PFSK-1 (cell line): Measurements from ENCODE around the gene STAT3.

ENCODE experiments used
- FOXP2 ChIP-seq: optimal IDR thresholded peaks from 2 replicates; pipeline ENCODE3; 2011; ENCODE audit warnings: borderline replicate concordance, control low read depth, inconsistent platforms; ENCODE audit not compliant: insufficient read depth; ENCODE audit errors: extremely low read length, extremely low read depth
- POLR2AphosphoS5 ChIP-seq: IDR thresholded peaks from 2 replicates; pipeline ENCODE4 v1.6.1; 2012; ENCODE audit warnings: low read depth, mild to moderate bottlenecking, control low read depth, low read length, moderate library complexity
- REST ChIP-seq, 2 experiments: IDR thresholded peaks; 2 replicates each; pipeline versions ENCODE4 v1.6.1 to v1.8.0; 2011 to 2012; ENCODE audit warnings: low read depth in 2 of 2, low read length in 2 of 2, control low read depth in 1 of 2, inconsistent platforms in 1 of 2, mild to moderate bottlenecking in 1 of 2, moderate library complexity in 1 of 2; ENCODE audit not compliant: insufficient read depth in 1 of 2
- SIN3A ChIP-seq: IDR thresholded peaks from 2 replicates; pipeline ENCODE4 v1.6.1; 2012; ENCODE audit warnings: mild to moderate bottlenecking, low read length, moderate library complexity, borderline replicate concordance; ENCODE audit not compliant: insufficient read depth
- TAF1 ChIP-seq: IDR thresholded peaks from 2 replicates; pipeline ENCODE4 v1.6.1; 2012; ENCODE audit warnings: low read length, control low read depth, borderline replicate concordance; ENCODE audit not compliant: insufficient read depth

STAT3 gene

DNA sequence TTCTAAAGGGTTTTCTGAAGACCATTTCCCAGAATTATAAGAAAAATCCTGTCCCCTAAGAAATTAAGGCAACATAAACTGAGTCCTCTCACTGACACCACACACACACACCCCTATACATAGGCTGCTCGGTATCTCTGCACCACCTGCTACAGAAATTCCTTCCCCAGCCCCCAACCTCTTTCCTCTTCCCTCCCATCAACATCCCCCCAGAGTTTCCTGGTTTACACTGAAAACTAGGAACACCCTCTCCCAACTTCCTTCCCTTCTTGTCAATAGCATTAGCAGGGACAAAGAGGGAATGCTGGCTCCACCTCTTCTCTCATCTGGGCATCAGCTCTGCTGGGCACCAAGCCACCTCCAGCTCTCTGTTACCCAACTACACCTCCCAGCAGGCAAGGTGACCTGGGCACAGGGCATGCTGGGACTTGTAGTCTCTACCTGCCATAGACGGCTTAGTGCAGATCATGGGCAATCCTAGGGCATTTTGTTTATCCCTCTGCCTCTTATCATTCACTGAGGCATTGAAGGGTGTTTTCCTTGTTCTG lies 19.1 kb upstream of the STAT3 start:
- TF ChIP-seq REST (IDR thresholded peaks at IDR 0.05; ENCODE audit: insufficient read depth in 1 of 2, low read depth in 2 of 2, low read length in 2 of 2) (0 out of 4 replicates have a peak, but pooled peaks of 1 of the 2 experiments have one; percentile 12), SIN3A (no peak), FOXP2 (peak; percentile 17)

DNA sequence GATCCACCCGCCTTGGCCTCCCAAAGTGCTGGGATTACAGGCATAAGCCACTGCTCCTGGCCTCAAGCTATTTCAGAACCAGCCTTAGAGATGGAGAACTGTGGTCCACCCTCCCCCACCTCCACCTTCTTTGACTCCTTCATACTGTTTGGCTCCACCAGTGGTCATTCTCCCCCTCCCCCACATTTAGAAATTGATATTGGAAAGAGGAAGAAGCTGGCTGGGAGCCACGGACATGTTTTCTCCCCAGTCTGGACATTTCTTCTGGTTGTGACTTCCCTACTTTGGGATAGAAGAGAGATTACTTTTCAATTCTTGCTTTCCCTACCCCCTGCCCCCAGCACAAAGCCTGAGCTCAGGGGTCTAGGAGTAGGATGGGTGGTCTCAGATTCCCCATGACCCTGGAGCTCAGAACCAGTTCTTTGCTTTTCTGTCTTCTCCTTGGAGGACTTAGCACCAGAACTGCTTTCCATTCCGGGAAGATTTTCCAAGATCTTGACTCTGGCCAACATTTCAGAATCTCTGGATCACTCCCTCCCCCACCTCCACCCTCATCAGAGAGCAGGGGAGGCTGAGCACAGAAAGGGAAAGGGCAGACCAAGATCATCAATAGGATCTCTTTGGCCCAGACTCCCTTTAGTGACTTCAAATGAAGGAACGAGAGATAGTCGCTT lies 18.5 kb upstream of the STAT3 start:
- TF ChIP-seq SIN3A (no peak), TAF1 (no peak)

DNA sequence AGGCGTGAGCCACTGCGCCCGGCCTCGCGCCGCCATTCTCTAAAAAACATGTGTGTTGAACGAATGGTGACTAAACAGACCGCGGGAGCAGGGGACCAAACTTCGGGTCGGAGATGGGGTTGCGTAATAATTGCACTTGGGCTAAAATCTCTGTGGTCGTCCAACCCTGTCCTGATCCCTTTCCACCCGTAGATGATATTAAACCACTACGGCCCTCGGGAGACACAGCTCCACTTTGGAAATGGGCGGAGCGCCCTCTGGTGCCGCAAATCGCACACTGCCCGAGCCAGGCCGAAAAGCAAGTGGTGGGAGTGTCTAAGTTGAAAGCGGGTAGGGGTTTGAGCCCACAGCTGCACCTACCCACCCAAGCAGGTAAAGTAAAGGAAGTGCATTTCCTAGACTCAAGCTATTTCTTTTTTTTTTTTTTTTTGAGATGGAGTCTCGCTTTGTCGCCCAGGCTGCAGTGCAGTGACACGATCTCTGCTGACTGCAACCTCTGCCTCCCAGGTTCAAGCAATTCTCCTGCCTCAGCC lies 17.8 kb upstream of the STAT3 start:
- TF ChIP-seq SIN3A (no peak), FOXP2 (no peak), POLR2AphosphoS5 (no peak), TAF1 (no peak), REST (IDR thresholded peaks at IDR 0.05; ENCODE audit: insufficient read depth in 1 of 2, low read depth in 2 of 2, low read length in 2 of 2) (no peak)

- TF ChIP-seq SIN3A (no peak), POLR2AphosphoS5 (no peak), FOXP2 (no peak), TAF1 (no peak), REST (IDR thresholded peaks at IDR 0.05; ENCODE audit: insufficient read depth in 1 of 2, low read depth in 2 of 2, low read length in 2 of 2) (no peak)
Observed at GRCh38 chr17:42405076-42405475, 16.8 kb upstream of the STAT3 start.

GRCh38 chr17:42404326-42405055 lies 16.2 kb upstream of the STAT3 start:
- TF ChIP-seq FOXP2, result no peak
- TF ChIP-seq REST (IDR thresholded peaks at IDR 0.05; ENCODE audit: insufficient read depth in 1 of 2, low read depth in 2 of 2, low read length in 2 of 2), result no peak
- no peak for TF ChIP-seq SIN3A
- no peak for TF ChIP-seq TAF1
- TF ChIP-seq POLR2AphosphoS5, result no peak
